Lower lobe of right lung (tissue), 2 donors: Measurements from ENCODE around the gene OR11A1. TPM values are rescaled to one million over a fixed set of nuclear protein-coding genes. Genes with fewer than 3 reads are reported as not detected.

Experiments
- ATAC-seq, 2 donors: fragments of 200-7000 bp; cut with Tn5 transposase; one replicate each; pipeline ENCODE4 v1.9.1; 2020 to 2022; ENCODE audit warnings: mild to moderate bottlenecking in 2 of 2, moderate library complexity in 2 of 2
- DNase-seq: peaks from one replicate; pipeline ENCODE4 v3.0.0-alpha.2; 2020
- H3K27ac ChIP-seq: fragments of 200-600 bp; one replicate; pipeline ENCODE4 v1.8.0; 2022
- H3K27me3 ChIP-seq: fragments of 200-600 bp; one replicate; pipeline ENCODE4 v1.8.0; 2022; ENCODE audit warnings: low read depth
- H3K36me3 ChIP-seq: fragments of 200-600 bp; one replicate; pipeline ENCODE4 v1.8.0; 2022; ENCODE audit warnings: mild to moderate bottlenecking
- H3K4me1 ChIP-seq: fragments of 200-600 bp; one replicate; pipeline ENCODE4 v1.8.0; 2022
- H3K4me3 ChIP-seq: fragments of 200-600 bp; one replicate; pipeline ENCODE4 v1.8.0; 2022; ENCODE audit warnings: mild to moderate bottlenecking
- H3K9me3 ChIP-seq: fragments of 200-600 bp; one replicate; pipeline ENCODE4 v1.8.0; 2022
- CTCF ChIP-seq: fragments of 200-600 bp; IDR thresholded peaks from one replicate; pipeline ENCODE4 v1.8.0; 2022; ENCODE audit warnings: antibody characterized with exemption, mild to moderate bottlenecking
- intact Hi-C: fragments of 100-400 bp; cut with DNase I; formaldehyde crosslinking; loops from one replicate; pipeline ENCODE4 v1.11.0; 2022
- total RNA-seq: library from RNA; stranded (reverse); fragmentation: NEBNext Ultra II Directional; extraction: Animal tissue kit (Norgen Biotek cat#: 25700); gene quantifications from one replicate; pipeline ENCODE4 v1.2.1, GENCODE V29; 2021
- donor health status: DM: no; HTN: yes; CAD: no; lungs with severe emphysema.

Gene OR11A1
- total RNA-seq, 1 donor from 2014 or later: not detected

- intact Hi-C loops: no loop called here
These were observed 45.3 kb upstream of the OR11A1 start for GRCh38 chr6:29502181-29502580.

GRCh38 chr6:29501106-29501505 lies 44.2 kb upstream of the OR11A1 start:
- TF ChIP-seq CTCF: no peak
- H3K27me3 ChIP-seq: peaks cover 12% of the 10 kb centered on the region
- ATAC-seq: no peak
- intact Hi-C loops: no loop called here
- H3K4me3 ChIP-seq: no peak overlapping the region
- H3K4me1 ChIP-seq: no peaks in the 10 kb centered on the region
- no peaks in the 10 kb centered on the region for H3K36me3 ChIP-seq
- H3K9me3 ChIP-seq: no peaks in the 10 kb centered on the region
- DNase-seq: no peak
- H3K27ac ChIP-seq: no peak overlapping the region

More at GRCh38 chr6:29502181-29502580, 45.3 kb upstream of the OR11A1 start:
- DNase-seq: no peak
- Histone ChIP-seq H3K4me3 (no peak overlapping the region), H3K27ac (no peak overlapping the region), H3K4me1 (no peaks in the 10 kb centered on the region), H3K27me3 (peaks cover 12% of the 10 kb centered on the region), H3K36me3 (no peaks in the 10 kb centered on the region), H3K9me3 (no peaks in the 10 kb centered on the region)
- no peak for ATAC-seq
- TF ChIP-seq CTCF: no peak

GRCh38 chr6:29500594-29500993 lies 43.7 kb upstream of the OR11A1 start:
- peaks cover 12% of the 10 kb centered on the region for H3K27me3 ChIP-seq
- no peak for TF ChIP-seq CTCF
- no peak overlapping the region for H3K27ac ChIP-seq
- no peaks in the 10 kb centered on the region for H3K9me3 ChIP-seq
- H3K4me1 ChIP-seq: no peaks in the 10 kb centered on the region
- H3K36me3 ChIP-seq: no peaks in the 10 kb centered on the region
- ATAC-seq (no peak), DNase-seq (no peak)
- H3K4me3 ChIP-seq: no peak overlapping the region
- intact Hi-C loops: no loop called here

GRCh38 chr6:29499704-29500103 lies 42.8 kb upstream of the OR11A1 start:
- ATAC-seq: no peak

GRCh38 chr6:29496961-29497360 lies 40.1 kb upstream of the OR11A1 start:
- TF ChIP-seq CTCF: no peak
- no peak for DNase-seq
- Histone ChIP-seq H3K27me3 (peaks cover 12% of the 10 kb centered on the region), H3K36me3 (no peaks in the 10 kb centered on the region), H3K27ac (no peak overlapping the region), H3K4me3 (no peak overlapping the region), H3K9me3 (no peaks in the 10 kb centered on the region), H3K4me1 (no peaks in the 10 kb centered on the region)
- no peak for ATAC-seq
- intact Hi-C loops: no loop called here

More at GRCh38 chr6:29499704-29500103, 42.8 kb upstream of the OR11A1 start:
- intact Hi-C loops: no loop called here
- Histone ChIP-seq H3K27ac (no peak overlapping the region), H3K4me1 (no peaks in the 10 kb centered on the region), H3K9me3 (no peaks in the 10 kb centered on the region), H3K27me3 (peaks cover 12% of the 10 kb centered on the region), H3K36me3 (no peaks in the 10 kb centered on the region), H3K4me3 (no peak overlapping the region)
- DNase-seq: no peak
- TF ChIP-seq CTCF: no peak

GRCh38 chr6:29495571-29495970 lies 38.7 kb upstream of the OR11A1 start:
- ATAC-seq: no peak
- no peak for TF ChIP-seq CTCF

More at GRCh38 chr6:29495571-29495970, 38.7 kb upstream of the OR11A1 start:
- Histone ChIP-seq H3K4me3 (no peak overlapping the region), H3K27me3 (peaks cover 1% of the 10 kb centered on the region), H3K9me3 (no peaks in the 10 kb centered on the region), H3K36me3 (no peaks in the 10 kb centered on the region), H3K27ac (no peak overlapping the region), H3K4me1 (no peaks in the 10 kb centered on the region)
- intact Hi-C loops: no loop called here
- DNase-seq: no peak
